HepG2 (cell line): ENCODE measurements around the gene HTR7. TPM values are rescaled to one million over a fixed set of nuclear protein-coding genes. Genes with fewer than 3 reads are reported as not detected.

Experiments used
- ATAC-seq: fragments of 200-7000 bp; cut with Tn5 transposase; 3 replicates; pipeline ENCODE4 v1.9.1; 2020; ENCODE audit warnings: mild to moderate bottlenecking, moderate library complexity
- BruUV-seq: library from RNA; stranded (reverse); fragments of 400-500 nt; replicated peaks from 2 replicates; lab custom pipeline; 2021; lab: Mats Ljungman, UMichigan
- CTCF ChIA-PET: fragments of 300-600 bp; formaldehyde crosslinking; extraction: SDS; loops from one replicate; lab custom pipeline; 2021; ENCODE audit warnings: low total read pairs, inconsistent platforms, low intra/inter-chr PET ratio; lab: Yijun Ruan, JAX
- POLR2A ChIA-PET: fragments of 350-600 bp; sonication (Branson Sonifier 250); formaldehyde crosslinking; loops from one replicate; lab custom pipeline; 2020; ENCODE audit warnings: antibody characterized with exemption, inconsistent platforms; lab: Yijun Ruan, JAX
- DNase-seq: peaks from one replicate; pipeline ENCODE4 v3.0.0-alpha.2; 2015; ENCODE audit warnings: low spot score
- FAIRE-seq: peaks from 3 replicates; lab custom pipeline; 2011; peaks lifted over from hg19 to GRCh38; lab: Jason Lieb, UNC
- H2AFZ ChIP-seq: one replicate; pipeline ENCODE4 v1.6.1; 2011; ENCODE audit warnings: low read length, inconsistent platforms
- H3K27ac ChIP-seq: fragments of 300-600 bp; 3 replicates; pipeline ENCODE4 v1.8.0; 2011; ENCODE audit warnings: mixed run types, mild to moderate bottlenecking, mixed read lengths, low read length, inconsistent platforms; ENCODE audit not compliant: insufficient read depth; ENCODE audit errors: extremely low read length
- H3K27me3 ChIP-seq, 2 experiments: fragments of 200-600 bp in 1 of 2; 2 replicates in 1 of 2; 3 replicates in 1 of 2; pipeline versions ENCODE4 v1.6.0 to v1.8.0; 2011; ENCODE audit warnings: low read length in 2 of 2, mild to moderate bottlenecking in 2 of 2, moderate library complexity in 2 of 2, inconsistent platforms in 1 of 2; ENCODE audit not compliant: insufficient read depth in 2 of 2, control insufficient read depth in 1 of 2
- H3K36me3 ChIP-seq, 2 experiments: fragments of 200-600 bp in 1 of 2; replicated peaks in 1 of 2; 2 replicates in 1 of 2; 3 replicates in 1 of 2; pipeline versions ENCODE4 v1.5.1 to v1.8.0; 2011; ENCODE audit warnings: low read length in 2 of 2, inconsistent platforms in 1 of 2; ENCODE audit not compliant: insufficient read depth in 2 of 2, control insufficient read depth in 1 of 2
- H3K4me1 ChIP-seq: 2 replicates; pipeline ENCODE4 v1.5.1; 2012; ENCODE audit warnings: low read length, inconsistent platforms; ENCODE audit not compliant: insufficient read depth
- H3K4me2 ChIP-seq: 2 replicates; pipeline ENCODE4 v1.6.0; 2011; ENCODE audit warnings: low read depth, low read length, inconsistent platforms
- H3K4me3 ChIP-seq, 3 experiments: fragments of 200-600 bp in 1 of 3; sonication (generic), shearing (Covaris generic) in 1 of 3; replicated peaks in 1 of 3; 2 replicates each; pipeline ENCODE4 v1.5.1; 2011 to 2016; ENCODE audit warnings: low read length in 3 of 3, inconsistent platforms in 2 of 3, low read depth in 2 of 3, mild to moderate bottlenecking in 2 of 3, control low read depth in 1 of 3, mixed read lengths in 1 of 3; ENCODE audit not compliant: insufficient read depth in 1 of 3
- H3K79me2 ChIP-seq: one replicate; pipeline ENCODE4 v1.6.1; 2011; ENCODE audit warnings: low read length, inconsistent platforms; ENCODE audit not compliant: insufficient read depth
- H3K9ac ChIP-seq: 2 replicates; pipeline ENCODE4 v1.6.0; 2011; ENCODE audit warnings: mild to moderate bottlenecking, low read depth, low read length, inconsistent platforms; ENCODE audit not compliant: insufficient read depth
- H3K9me3 ChIP-seq: 2 replicates; pipeline ENCODE4 v1.5.1; 2012; ENCODE audit warnings: mild to moderate bottlenecking, low read length
- H4K20me1 ChIP-seq: 2 replicates; pipeline ENCODE4 v1.6.0; 2011; ENCODE audit warnings: inconsistent platforms, mild to moderate bottlenecking, low read length, moderate library complexity; ENCODE audit not compliant: insufficient read depth
- ATAD3A ChIP-seq: sonication (generic); formaldehyde crosslinking; IDR thresholded peaks from 2 replicates; pipeline ENCODE4 v1.4.0; 2020; ENCODE audit warnings: missing genetic modification reagents
- HDAC1 ChIP-seq: sonication (generic); formaldehyde crosslinking; IDR thresholded peaks from 2 replicates; pipeline ENCODE4 v1.5.1; 2020; ENCODE audit warnings: mild to moderate bottlenecking, missing genetic modification reagents
- HMGA1 ChIP-seq: sonication (generic); formaldehyde crosslinking; conservative IDR thresholded peaks from 2 replicates; pipeline ENCODE4 v1.4.0; 2020; ENCODE audit warnings: missing genetic modification reagents
- HOXA9 ChIP-seq: sonication (generic); formaldehyde crosslinking; IDR thresholded peaks from 2 replicates; pipeline ENCODE4 v1.8.1; 2022; ENCODE audit warnings: missing genetic modification reagents, mild to moderate bottlenecking, moderate library complexity, borderline replicate concordance
- JARID2 ChIP-seq: sonication (generic); formaldehyde crosslinking; IDR thresholded peaks from 2 replicates; pipeline ENCODE4 v1.8.1; 2023; ENCODE audit warnings: missing genetic modification reagents, inconsistent platforms; ENCODE audit not compliant: insufficient replicate concordance
- JUNB ChIP-seq: sonication (generic); formaldehyde crosslinking; IDR thresholded peaks from 2 replicates; pipeline ENCODE4 v1.8.0; 2022; ENCODE audit warnings: missing genetic modification reagents, mild to moderate bottlenecking, borderline replicate concordance
- MAFK ChIP-seq, 2 experiments: IDR thresholded peaks in 1 of 2; conservative IDR thresholded peaks in 1 of 2; 2 replicates each; pipeline ENCODE4 v1.6.1; 2011; ENCODE audit warnings: improper control_type of control experiment in 2 of 2, low read length in 2 of 2
- ZKSCAN5 ChIP-seq: sonication (generic); formaldehyde crosslinking; IDR thresholded peaks from 2 replicates; pipeline ENCODE4 v1.5.1; 2020; ENCODE audit warnings: mild to moderate bottlenecking, missing genetic modification reagents
- ZNF317 ChIP-seq: sonication (generic); formaldehyde crosslinking; IDR thresholded peaks from 2 replicates; pipeline ENCODE4 v1.5.0; 2020; ENCODE audit warnings: mild to moderate bottlenecking, missing genetic modification reagents
- ZSCAN9 ChIP-seq: IDR thresholded peaks from 2 replicates; pipeline ENCODE4 v1.6.1; 2016; ENCODE audit warnings: borderline replicate concordance
- WGBS: methylation state at CpG from one replicate; pipeline ENCODE4 v1.1.6; 2017; ENCODE audit warnings: low lambda C conversion rate; 5-methylcytosine and 5-hydroxymethylcytosine counted together
- in situ Hi-C: cut with HindIII; loops from 2 replicates; pipeline ENCODE4 v1.10.0; 2017; ENCODE audit warnings: low pct_unique_long_range_greater_than_20kb; ENCODE audit not compliant: extremely low pct_ligation_motif_present
- intact Hi-C: fragments of 100-400 bp; cut with micrococcal nuclease; formaldehyde crosslinking; loops from one replicate; pipeline ENCODE4 v1.10.0; 2022; ENCODE audit not compliant: unreplicated experiment
- polyA plus RNA-seq, 8 experiments: library from polyadenylated mRNA; depleted of rRNA in 3 of 8; stranded (reverse) in 7 of 8; unstranded in 1 of 8; fragments of >200 nt; fragmentation: Illumina TruSeq in 4 of 8; extraction: Trizol in 4 of 8; gene quantifications; 2 replicates each; pipeline versions ENCODE4 v1.2.1 to v1.2.3, GENCODE V29; 2011 to 2016; ENCODE audit warnings: low read depth in 4 of 8, missing spikeins in 1 of 8, mixed read lengths in 1 of 8; ENCODE audit not compliant: insufficient read depth in 1 of 8
- total RNA-seq, 5 experiments: library from RNA; depleted of rRNA; stranded (reverse); fragments of >200 nt; fragmentation: Illumina TruSeq; extraction: Trizol; gene quantifications; 2 replicates each; pipeline ENCODE4 v1.2.3, GENCODE V29; 2016; ENCODE audit warnings: low read depth in 1 of 5
- TF ChIP-seq, protein P1 (sequence below): sonication (generic); formaldehyde crosslinking; IDR thresholded peaks from 2 replicates; pipeline ENCODE4 v1.4.0; 2020; ENCODE audit warnings: missing genetic modification reagents, borderline replicate concordance
- TF ChIP-seq, protein P2 (sequence below): sonication (generic); formaldehyde crosslinking; IDR thresholded peaks from 2 replicates; pipeline ENCODE4 v1.4.0; 2020; ENCODE audit warnings: mild to moderate bottlenecking, missing genetic modification reagents

The HTR7 gene
- total and polyA plus RNA-seq, 2 of the 13 experiments (the other 11 are each of a cell fraction or from before 2014, with no cell fraction given) = 0.04 TPM; not detected in 1

DNA sequence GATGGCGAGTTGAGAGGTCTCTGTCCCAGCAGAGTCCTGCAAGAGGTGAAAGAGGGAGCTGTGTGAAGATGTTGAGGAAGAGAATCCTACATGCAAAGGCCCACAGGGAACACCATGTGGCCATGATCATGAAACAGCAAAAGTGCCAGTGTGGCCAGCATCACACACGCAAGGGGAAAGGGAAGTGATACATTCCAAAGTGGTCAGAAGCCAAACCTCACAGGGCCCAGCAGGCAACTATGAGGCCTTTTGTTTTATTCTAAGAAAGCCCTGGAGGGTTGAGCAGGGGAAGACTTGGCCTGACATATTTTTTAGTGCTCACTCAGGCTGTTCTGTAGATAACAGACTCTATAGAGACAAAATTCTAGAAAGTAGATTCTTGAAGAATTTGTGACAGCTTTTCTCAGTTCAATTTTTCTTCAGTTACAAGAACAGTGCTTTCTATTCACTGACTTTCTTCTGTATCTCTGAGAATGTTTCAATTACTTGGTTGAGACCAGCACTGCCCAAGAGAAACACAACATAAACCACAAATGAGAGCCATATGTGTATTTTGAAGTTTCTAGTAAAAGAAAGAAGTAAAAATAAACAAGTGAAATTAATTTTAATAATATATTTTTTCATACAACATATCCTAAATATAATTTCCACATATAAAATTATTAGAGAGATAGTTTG lies 82.3 kb downstream of the HTR7 start:
- DNase-seq = no peak
- no peak overlapping the region for H3K9ac ChIP-seq
- ChIA-PET CTCF (no interaction called here), POLR2A (no interaction called here)
- BruUV-seq = no TSS peak
- TF ChIP-seq ZNF317 (CRISPR knock-in tag) = no peak
- TF ChIP-seq, protein P1, sequence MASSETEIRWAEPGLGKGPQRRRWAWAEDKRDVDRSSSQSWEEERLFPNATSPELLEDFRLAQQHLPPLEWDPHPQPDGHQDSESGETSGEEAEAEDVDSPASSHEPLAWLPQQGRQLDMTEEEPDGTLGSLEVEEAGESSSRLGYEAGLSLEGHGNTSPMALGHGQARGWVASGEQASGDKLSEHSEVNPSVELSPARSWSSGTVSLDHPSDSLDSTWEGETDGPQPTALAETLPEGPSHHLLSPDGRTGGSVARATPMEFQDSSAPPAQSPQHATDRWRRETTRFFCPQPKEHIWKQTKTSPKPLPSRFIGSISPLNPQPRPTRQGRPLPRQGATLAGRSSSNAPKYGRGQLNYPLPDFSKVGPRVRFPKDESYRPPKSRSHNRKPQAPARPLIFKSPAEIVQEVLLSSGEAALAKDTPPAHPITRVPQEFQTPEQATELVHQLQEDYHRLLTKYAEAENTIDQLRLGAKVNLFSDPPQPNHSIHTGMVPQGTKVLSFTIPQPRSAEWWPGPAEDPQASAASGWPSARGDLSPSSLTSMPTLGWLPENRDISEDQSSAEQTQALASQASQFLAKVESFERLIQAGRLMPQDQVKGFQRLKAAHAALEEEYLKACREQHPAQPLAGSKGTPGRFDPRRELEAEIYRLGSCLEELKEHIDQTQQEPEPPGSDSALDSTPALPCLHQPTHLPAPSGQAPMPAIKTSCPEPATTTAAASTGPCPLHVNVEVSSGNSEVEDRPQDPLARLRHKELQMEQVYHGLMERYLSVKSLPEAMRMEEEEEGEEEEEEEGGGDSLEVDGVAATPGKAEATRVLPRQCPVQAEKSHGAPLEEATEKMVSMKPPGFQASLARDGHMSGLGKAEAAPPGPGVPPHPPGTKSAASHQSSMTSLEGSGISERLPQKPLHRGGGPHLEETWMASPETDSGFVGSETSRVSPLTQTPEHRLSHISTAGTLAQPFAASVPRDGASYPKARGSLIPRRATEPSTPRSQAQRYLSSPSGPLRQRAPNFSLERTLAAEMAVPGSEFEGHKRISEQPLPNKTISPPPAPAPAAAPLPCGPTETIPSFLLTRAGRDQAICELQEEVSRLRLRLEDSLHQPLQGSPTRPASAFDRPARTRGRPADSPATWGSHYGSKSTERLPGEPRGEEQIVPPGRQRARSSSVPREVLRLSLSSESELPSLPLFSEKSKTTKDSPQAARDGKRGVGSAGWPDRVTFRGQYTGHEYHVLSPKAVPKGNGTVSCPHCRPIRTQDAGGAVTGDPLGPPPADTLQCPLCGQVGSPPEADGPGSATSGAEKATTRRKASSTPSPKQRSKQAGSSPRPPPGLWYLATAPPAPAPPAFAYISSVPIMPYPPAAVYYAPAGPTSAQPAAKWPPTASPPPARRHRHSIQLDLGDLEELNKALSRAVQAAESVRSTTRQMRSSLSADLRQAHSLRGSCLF = no peak
- no peak for TF ChIP-seq MAFK (conservative IDR thresholded peaks at IDR 0.05 in 1 of 2, IDR thresholded peaks at IDR 0.05 in 1 of 2; ENCODE audit: low read length in 2 of 2)
- no peak for TF ChIP-seq HMGA1 (CRISPR knock-in tag)
- no peak for TF ChIP-seq HDAC1 (CRISPR knock-in tag)
- TF ChIP-seq JUNB (CRISPR knock-in tag) = no peak
- TF ChIP-seq ZKSCAN5 (CRISPR knock-in tag) = no peak
- no peak for TF ChIP-seq HOXA9 (CRISPR knock-in tag)
- TF ChIP-seq, protein P2, sequence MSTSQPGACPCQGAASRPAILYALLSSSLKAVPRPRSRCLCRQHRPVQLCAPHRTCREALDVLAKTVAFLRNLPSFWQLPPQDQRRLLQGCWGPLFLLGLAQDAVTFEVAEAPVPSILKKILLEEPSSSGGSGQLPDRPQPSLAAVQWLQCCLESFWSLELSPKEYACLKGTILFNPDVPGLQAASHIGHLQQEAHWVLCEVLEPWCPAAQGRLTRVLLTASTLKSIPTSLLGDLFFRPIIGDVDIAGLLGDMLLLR (CRISPR knock-in tag) = no peak
- TF ChIP-seq ATAD3A (CRISPR knock-in tag) = no peak
- TF ChIP-seq ZSCAN9 = no peak
- no peak for TF ChIP-seq JARID2 (CRISPR knock-in tag)
- ATAC-seq = no peak
- in situ Hi-C loops (no loop called here), intact Hi-C loops (no loop called here)
- no peak overlapping the region for H3K4me2 ChIP-seq
- no peaks in the 10 kb centered on the region for H3K4me1 ChIP-seq
- no peaks in the 10 kb centered on the region for H3K9me3 ChIP-seq
- H4K20me1 ChIP-seq = no peaks in the 10 kb centered on the region
- FAIRE-seq = no peak
- WGBS = 3% methylated on average over 2 of the region's 2 CpGs
- H3K27ac ChIP-seq = no peak overlapping the region
- H3K4me3 ChIP-seq = no peak overlapping the region
- H3K36me3 ChIP-seq = no peaks in the 10 kb centered on the region
- no peaks in the 10 kb centered on the region; a peak in 1 of 5 replicates for H3K27me3 ChIP-seq
- no peak overlapping the region for H2AFZ ChIP-seq
- H3K79me2 ChIP-seq = no peaks in the 10 kb centered on the region
